GM12801 (cell line): ENCODE data around the gene CEP192.

Source experiments
- CTCF ChIP-seq: IDR thresholded peaks from one replicate; pipeline ENCODE4 v1.5.1; 2011; ENCODE audit warnings: control low read depth; ENCODE audit not compliant: insufficient read length; ENCODE audit errors: extremely low read depth

Gene CEP192

GRCh38 chr18:13138420-13139139, 147.4 kb downstream of the CEP192 start:
- no peak for TF ChIP-seq CTCF

GRCh38 chr18:13139885-13140450, 148.8 kb downstream of the CEP192 start:
- TF ChIP-seq CTCF: no peak

GRCh38 chr18:13141209-13141608, 150.0 kb downstream of the CEP192 start:
- TF ChIP-seq CTCF: no peak

- TF ChIP-seq CTCF: no peak
Measured at GRCh38 chr18:13145636-13146190, 154.6 kb downstream of the CEP192 start.

GRCh38 chr18:13147130-13147529, 156.0 kb downstream of the CEP192 start:
- TF ChIP-seq CTCF: no peak

GRCh38 chr18:13151656-13152055, 160.5 kb downstream of the CEP192 start:
- TF ChIP-seq CTCF: no peak

GRCh38 chr18:13158428-13158827, 167.3 kb downstream of the CEP192 start:
- no peak for TF ChIP-seq CTCF
